Activated CD8-positive, alpha-beta T cell treated with anti-CD3 and anti-CD28 coated beads, Interleukin-2, amount 10 ng/mL, durations not matched to agents 7 days and 5 days (primary cell): Measurements from ENCODE around the gene CHMP4B. TPM values are rescaled to one million over a fixed set of nuclear protein-coding genes. Genes with fewer than 3 reads are reported as not detected.

Source experiments
- ATAC-seq: fragments of 150-1000 bp; cut with Tn5 transposase; one replicate; pipeline ENCODE4 v1.10.0; 2021; ENCODE audit warnings: moderate library complexity
- CTCF ChIA-PET: fragments of 350-600 bp; sonication (Branson Sonifier 250); formaldehyde crosslinking; loops from one replicate; lab custom pipeline; 2021; ENCODE audit warnings: antibody characterized with exemption; lab: Charles Lee
- POLR2A ChIA-PET: fragments of 350-600 bp; sonication (Branson Sonifier 250); formaldehyde crosslinking; loops from one replicate; lab custom pipeline; 2021; ENCODE audit warnings: antibody characterized with exemption; lab: Charles Lee
- DNase-seq: peaks from one replicate; pipeline ENCODE4 v3.0.0-alpha.2; 2020
- H3K27ac Mint-ChIP-seq: one replicate; pipeline ENCODE4 v1.8.0; 2021; ENCODE audit warnings: mild to moderate bottlenecking, mixed read lengths
- H3K27me3 Mint-ChIP-seq: one replicate; pipeline ENCODE4 v1.8.0; 2021; ENCODE audit warnings: low read depth, mixed read lengths
- H3K36me3 Mint-ChIP-seq: one replicate; pipeline ENCODE4 v1.8.0; 2021; ENCODE audit warnings: low read depth, mixed read lengths
- H3K4me1 Mint-ChIP-seq: one replicate; pipeline ENCODE4 v1.8.0; 2021; ENCODE audit warnings: low read depth, mixed read lengths
- H3K4me3 Mint-ChIP-seq: one replicate; pipeline ENCODE4 v1.8.0; 2021; ENCODE audit warnings: mild to moderate bottlenecking, mixed read lengths
- H3K9me3 Mint-ChIP-seq: one replicate; pipeline ENCODE4 v1.8.0; 2022; ENCODE audit warnings: mixed read lengths; ENCODE audit not compliant: insufficient read depth
- total RNA-seq, 2 experiments: library from RNA; stranded (reverse); gene quantifications; one replicate each; pipeline ENCODE4 v1.2.3, GENCODE V29; 2021

Gene CHMP4B
- total RNA-seq, 2 experiments from 2014 or later = 86.7 to 93.2 TPM

DNA sequence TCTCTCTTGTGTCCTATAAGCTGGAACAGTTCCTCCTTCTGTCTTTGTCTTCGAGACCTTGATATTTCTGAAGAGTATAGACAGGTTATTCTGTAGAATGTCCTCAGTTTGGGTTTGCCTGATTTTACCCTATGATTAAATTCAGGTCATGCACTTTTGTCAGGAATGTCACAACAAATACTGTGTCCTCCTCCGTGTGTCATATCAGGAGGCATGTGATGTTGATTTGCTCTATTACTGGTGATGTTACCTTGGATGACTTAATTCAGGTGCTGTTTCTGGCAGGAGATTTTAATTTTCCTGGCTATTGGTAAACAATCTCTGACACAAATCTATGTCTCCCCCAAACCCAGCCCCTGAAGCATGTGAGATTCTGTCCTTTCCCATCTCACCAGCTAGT lies 33.3 kb upstream of the CHMP4B start:
- DNase-seq (no peak), ATAC-seq (no peak)
- Mint-ChIP-seq H3K9me3 (no peaks in the 10 kb centered on the region), H3K4me3 (no peak overlapping the region), H3K36me3 (peaks cover 9% of the 10 kb centered on the region), H3K4me1 (peaks cover 17% of the 10 kb centered on the region), H3K27me3 (no peaks in the 10 kb centered on the region), H3K27ac (no peak overlapping the region)
- CTCF ChIA-PET = interaction anchor here (2.4 kb wide), 1 partner anchor 15 kb away, joined by 14 read pairs; no protein-coding TSS in a partner anchor
- POLR2A ChIA-PET = no interaction called here

DNA sequence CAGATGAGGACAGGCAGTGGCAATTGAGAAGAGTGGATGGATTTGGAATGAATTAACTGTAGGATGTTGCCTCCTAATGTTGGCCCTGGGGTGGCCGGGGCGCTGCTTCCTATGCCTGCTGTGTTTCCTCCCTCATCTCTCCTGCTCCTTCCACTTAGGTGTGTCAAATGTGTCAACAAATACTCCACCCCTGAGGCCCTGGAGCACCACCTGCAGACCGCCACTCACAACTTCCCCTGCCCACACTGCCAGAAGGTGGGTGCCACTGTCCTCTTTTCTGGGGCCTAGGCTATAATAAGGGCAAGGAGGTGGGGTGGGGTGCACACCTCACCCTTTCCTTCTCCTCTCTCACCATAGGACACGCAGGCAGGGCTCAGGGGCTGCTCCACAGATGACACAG lies 30.0 kb upstream of the CHMP4B start:
- POLR2A ChIA-PET = no interaction called here
- CTCF ChIA-PET = no interaction called here
- Mint-ChIP-seq H3K27me3 (no peaks in the 10 kb centered on the region), H3K4me3 (no peak overlapping the region), H3K36me3 (peaks cover 6% of the 10 kb centered on the region), H3K9me3 (no peaks in the 10 kb centered on the region), H3K4me1 (peaks cover 20% of the 10 kb centered on the region), H3K27ac (peak overlapping the region; percentile 46)
- ATAC-seq = no peak
- no peak for DNase-seq

DNA sequence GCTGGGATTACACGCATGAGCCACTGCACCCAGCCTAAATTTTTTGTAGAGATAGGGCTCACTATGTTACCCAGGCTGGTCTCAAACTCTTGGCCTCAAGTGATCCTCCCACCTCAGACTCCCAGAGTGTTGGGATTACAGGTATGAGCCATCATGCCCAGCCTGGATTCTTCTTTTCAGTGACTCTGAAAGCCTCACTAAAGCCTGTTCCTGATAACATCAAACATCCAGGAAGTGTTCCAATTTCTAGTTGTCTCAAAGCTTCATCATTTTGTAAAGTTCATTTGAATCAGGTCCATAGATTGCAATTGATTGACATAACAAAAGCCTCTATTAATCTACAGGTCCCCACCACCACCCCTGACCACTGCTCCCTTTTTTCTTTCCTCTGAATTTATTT lies 29.2 kb upstream of the CHMP4B start:
- Mint-ChIP-seq H3K36me3 (peaks cover 6% of the 10 kb centered on the region), H3K9me3 (no peaks in the 10 kb centered on the region), H3K4me1 (peaks cover 24% of the 10 kb centered on the region), H3K27me3 (no peaks in the 10 kb centered on the region), H3K27ac (peak overlapping the region; percentile 1), H3K4me3 (no peak overlapping the region)
- ATAC-seq (no peak), DNase-seq (no peak)
- ChIA-PET POLR2A (no interaction called here), CTCF (interaction anchor here (2.0 kb wide), 1 partner anchor 10 kb away, joined by 9 read pairs; no protein-coding TSS in a partner anchor)

DNA sequence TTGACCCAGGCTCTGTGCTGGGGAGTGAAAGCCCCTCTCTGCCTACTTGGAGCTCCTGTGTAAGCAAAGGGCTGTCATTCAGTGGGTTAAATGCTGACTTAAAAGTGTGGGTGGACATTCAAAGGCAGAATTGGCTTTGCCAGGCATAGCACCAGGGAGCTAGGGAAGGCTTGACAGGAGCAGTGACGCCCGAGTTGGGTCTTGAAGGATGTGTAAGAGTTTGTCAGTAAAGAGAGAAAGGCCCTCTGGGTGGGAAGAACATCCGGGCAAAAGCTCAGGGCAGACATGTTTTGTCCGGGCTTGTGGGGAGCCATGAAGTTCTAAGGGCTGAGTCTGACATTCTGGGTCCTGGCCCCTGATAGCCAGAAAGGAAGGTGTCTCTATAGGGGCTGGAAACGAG lies 27.9 kb upstream of the CHMP4B start:
- ChIA-PET POLR2A (no interaction called here), CTCF (interaction anchor here (1.1 to 2.0 kb wide), 2 partner anchors 9 to 529 kb away, joined by 4 to 9 read pairs; no protein-coding TSS in a partner anchor)
- Mint-ChIP-seq H3K27ac (no peak overlapping the region), H3K4me1 (peaks cover 35% of the 10 kb centered on the region), H3K4me3 (no peak overlapping the region), H3K9me3 (no peaks in the 10 kb centered on the region), H3K36me3 (peaks cover 6% of the 10 kb centered on the region), H3K27me3 (no peaks in the 10 kb centered on the region)
- no peak for ATAC-seq
- DNase-seq = no peak

DNA sequence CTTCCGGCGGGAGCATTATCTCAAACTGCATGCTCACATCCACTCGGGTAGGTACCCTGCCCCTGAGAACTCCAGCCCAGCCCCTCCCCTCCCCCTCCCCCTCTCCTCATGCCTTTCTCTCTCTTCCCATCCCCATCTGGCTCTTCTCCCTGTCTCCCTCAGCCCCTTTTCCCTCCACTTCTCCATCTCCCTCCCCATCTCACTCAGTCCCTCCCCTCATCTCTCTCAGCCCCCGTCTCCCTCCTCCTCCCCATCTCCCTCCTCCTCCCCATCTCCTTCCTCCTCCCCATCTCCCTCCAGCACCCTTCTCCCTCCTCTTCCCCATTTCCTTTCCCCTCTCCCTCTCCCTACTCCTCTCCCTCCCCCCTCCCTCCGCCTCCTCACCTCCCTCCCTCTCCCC lies 27.3 kb upstream of the CHMP4B start:
- no peaks in the 10 kb centered on the region for H3K27me3 Mint-ChIP-seq
- H3K9me3 Mint-ChIP-seq = no peaks in the 10 kb centered on the region
- ChIA-PET CTCF (no interaction called here), POLR2A (no interaction called here)
- no peak for DNase-seq
- no peak overlapping the region for H3K4me3 Mint-ChIP-seq
- peaks cover 32% of the 10 kb centered on the region for H3K4me1 Mint-ChIP-seq
- no peak overlapping the region for H3K27ac Mint-ChIP-seq
- H3K36me3 Mint-ChIP-seq = peaks cover 5% of the 10 kb centered on the region
- ATAC-seq = no peak

DNA sequence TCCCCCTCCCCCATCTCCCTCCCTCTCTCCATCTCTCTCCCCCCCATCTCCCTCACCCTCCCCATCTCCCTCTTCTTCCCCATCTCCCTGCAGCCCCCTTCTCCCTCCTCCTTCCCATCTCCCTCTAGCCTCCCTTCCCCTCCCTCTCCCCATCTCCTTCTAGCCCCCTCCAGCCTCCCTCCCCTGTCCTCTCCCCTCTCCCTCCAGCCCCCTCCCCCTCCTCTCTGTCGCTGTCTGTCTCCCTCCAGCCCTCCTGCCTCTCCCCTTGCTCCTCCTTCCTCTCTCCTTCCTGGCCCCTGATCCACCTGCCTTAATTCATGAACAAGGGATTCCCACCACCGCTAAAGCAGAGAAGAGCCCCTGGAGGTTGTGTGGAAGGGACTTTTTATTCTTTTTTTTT lies 26.9 kb upstream of the CHMP4B start:
- DNase-seq (no peak), ATAC-seq (no peak)
- Mint-ChIP-seq H3K4me1 (peaks cover 28% of the 10 kb centered on the region), H3K27me3 (no peaks in the 10 kb centered on the region), H3K4me3 (no peak overlapping the region), H3K36me3 (peaks cover 2% of the 10 kb centered on the region), H3K9me3 (no peaks in the 10 kb centered on the region), H3K27ac (no peak overlapping the region)
- POLR2A ChIA-PET = no interaction called here
- CTCF ChIA-PET = no interaction called here

DNA sequence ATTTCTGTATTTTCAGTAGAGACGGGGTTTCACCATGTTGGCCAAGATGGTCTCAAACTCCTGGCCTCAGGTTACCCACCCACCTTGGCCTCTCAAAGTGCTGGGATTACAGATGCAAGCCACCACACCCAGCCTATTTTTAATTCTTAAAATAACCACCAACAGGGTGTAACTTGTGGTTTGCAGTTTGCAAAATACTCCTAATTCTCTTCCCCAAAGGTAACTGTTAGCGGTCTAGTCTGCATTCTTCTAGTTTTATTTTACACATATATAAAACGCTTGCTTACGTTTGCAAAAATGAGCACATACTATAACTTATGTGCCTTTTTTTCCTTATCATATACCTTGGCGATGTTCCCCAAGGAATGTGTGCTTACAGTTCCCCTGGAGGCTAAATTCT lies 25.6 kb upstream of the CHMP4B start:
- ChIA-PET CTCF (no interaction called here), POLR2A (no interaction called here)
- Mint-ChIP-seq H3K4me3 (no peak overlapping the region), H3K27me3 (no peaks in the 10 kb centered on the region), H3K27ac (peak overlapping the region; percentile 52), H3K36me3 (peaks cover 2% of the 10 kb centered on the region), H3K4me1 (peaks cover 24% of the 10 kb centered on the region), H3K9me3 (no peaks in the 10 kb centered on the region)
- DNase-seq (no peak), ATAC-seq (no peak)

DNA sequence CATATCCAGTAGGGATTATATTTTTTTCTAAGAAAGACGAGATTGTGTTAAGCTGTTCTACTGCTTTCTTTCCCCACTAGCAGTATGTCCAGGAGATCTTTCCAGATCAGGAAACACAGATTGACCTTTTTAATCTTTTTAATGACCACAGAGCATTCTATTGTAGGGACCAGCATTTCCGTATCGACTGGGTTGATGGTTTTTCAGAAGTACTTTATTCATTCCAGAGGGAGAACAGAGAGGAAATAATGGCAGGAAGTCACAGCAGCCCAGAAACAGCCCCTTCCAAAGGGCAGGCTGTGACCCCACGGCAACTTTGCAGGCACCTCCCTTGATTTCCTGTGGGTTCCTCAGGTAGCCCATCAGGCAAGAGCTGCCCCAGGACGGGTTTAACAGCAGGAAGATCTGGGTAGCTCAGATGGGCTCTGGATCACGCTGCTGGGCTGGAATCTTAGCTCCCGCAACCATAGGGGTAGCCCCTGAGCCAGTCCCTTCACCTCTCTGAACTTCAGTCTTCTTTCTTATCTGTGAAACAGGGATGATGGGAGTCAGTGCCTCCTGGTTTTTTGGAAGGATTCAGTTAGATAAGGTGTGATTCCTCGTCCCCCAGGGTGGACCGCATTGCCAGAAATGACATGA lies 23.8 kb upstream of the CHMP4B start:
- CTCF ChIA-PET = interaction anchor here (0.6 to 1.0 kb wide), 2 partner anchors 127 to 132 kb away, joined by 3 read pairs; no protein-coding TSS in a partner anchor
- POLR2A ChIA-PET = no interaction called here

DNA sequence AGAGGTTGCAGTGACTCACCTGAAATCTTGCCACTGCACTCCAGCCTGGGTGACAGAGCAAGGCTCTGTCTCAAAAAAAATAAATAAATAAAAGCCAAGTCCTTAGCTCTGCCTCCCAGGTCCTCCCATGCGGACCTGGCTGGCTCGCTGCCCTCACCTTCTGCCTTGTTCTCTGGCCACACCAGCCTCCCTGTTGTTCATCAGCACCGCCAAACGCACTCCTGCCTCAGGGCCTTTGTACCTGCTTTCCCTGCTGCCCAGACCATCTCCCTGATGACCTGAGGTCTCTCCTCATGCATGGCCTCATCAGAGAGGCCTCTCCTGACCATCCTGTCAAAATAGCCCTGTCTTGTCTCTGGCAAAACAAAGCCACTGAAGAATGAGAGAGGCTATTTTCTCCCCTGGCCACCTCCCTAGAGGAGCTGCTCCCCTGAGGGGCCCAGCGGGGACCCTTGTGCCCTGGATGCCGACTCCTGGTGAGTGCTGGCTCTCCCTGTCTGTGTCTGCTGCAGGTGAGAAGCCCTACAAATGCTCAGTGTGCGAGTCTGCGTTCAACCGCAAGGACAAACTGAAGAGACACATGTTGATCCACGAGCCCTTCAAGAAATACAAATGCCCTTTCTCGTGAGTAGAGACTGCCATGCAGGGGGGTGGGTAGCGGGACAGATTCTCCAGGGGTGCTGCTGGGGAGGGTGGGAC lies 22.6 kb upstream of the CHMP4B start:
- Mint-ChIP-seq H3K36me3 (no peaks in the 10 kb centered on the region), H3K4me3 (no peak overlapping the region), H3K9me3 (no peaks in the 10 kb centered on the region), H3K27ac (peak overlapping the region; percentile 74), H3K4me1 (peaks cover 32% of the 10 kb centered on the region), H3K27me3 (no peaks in the 10 kb centered on the region)
- DNase-seq (no peak), ATAC-seq (no peak)
- POLR2A ChIA-PET = no interaction called here
- CTCF ChIA-PET = no interaction called here

More for the DNA sequence above, 23.8 kb upstream of the CHMP4B start:
- H3K27me3 Mint-ChIP-seq = no peaks in the 10 kb centered on the region
- H3K4me3 Mint-ChIP-seq = no peak overlapping the region
- peaks cover 23% of the 10 kb centered on the region for H3K4me1 Mint-ChIP-seq
- DNase-seq (no peak), ATAC-seq (peak; percentile 27)
- no peaks in the 10 kb centered on the region for H3K36me3 Mint-ChIP-seq
- H3K9me3 Mint-ChIP-seq = no peaks in the 10 kb centered on the region
- H3K27ac Mint-ChIP-seq = peak overlapping the region; percentile 60

DNA sequence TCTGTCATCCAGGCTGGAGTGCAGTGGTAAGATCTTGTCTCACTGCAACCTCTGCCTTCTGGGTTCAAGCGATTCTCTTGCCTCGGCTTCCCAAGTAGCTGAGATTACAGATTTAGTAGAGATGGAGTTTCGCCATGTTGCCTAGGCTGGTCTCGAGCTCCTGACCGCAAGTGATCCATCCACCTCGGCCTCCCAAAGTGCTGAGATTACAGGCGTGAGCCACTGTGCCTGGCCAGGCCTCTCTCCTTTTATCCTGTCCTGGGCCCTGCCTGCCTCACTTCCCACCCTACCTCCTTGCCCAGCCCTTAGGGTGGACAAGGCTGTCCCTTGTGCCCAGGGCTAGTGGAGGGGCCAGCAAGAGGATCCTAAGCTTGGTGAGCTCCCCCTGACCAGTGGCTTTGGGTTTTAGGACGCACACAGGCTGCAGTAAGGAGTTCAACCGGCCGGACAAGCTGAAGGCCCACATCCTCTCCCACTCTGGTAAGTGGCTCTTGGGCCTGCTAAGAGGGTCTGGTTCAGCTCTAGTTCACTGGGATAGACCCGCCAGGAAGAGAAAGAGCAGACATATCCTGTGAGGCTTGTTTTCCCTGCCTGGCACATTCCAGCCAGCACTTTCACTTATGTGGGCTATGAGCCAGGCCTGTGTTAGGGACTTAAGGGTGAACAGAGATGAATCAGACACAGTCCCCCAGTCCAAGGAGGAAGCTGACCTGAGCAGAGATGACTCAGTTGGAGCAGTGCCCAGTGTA lies 21.9 kb upstream of the CHMP4B start:
- H3K9me3 Mint-ChIP-seq = no peaks in the 10 kb centered on the region
- H3K27me3 Mint-ChIP-seq = no peaks in the 10 kb centered on the region
- peak overlapping the region; percentile 57 for H3K27ac Mint-ChIP-seq
- ChIA-PET CTCF (interaction anchor here (1.3 kb wide), 1 partner anchor 125 kb away, joined by 4 read pairs; no protein-coding TSS in a partner anchor), POLR2A (no interaction called here)
- no peak overlapping the region for H3K4me3 Mint-ChIP-seq
- peaks cover 34% of the 10 kb centered on the region for H3K4me1 Mint-ChIP-seq
- ATAC-seq = no peak
- DNase-seq = no peak
- no peaks in the 10 kb centered on the region for H3K36me3 Mint-ChIP-seq

DNA sequence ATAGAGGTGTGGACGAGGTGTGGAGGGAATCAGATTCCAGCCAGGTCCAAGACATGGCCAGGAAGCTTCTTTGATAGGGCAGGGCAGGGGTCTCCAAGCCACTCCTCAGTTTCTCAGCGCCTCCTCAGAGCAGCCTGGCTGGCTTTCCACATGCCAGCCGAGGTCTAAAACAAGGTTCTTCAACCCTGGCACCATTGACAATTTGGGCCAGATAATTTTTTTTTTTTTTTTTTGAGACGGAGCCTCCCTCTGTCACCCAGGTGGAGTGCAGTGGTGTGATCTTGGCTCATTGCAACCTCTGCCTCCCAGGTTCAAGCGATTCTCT lies 21.3 kb upstream of the CHMP4B start:
- ATAC-seq (no peak), DNase-seq (no peak)
- no peaks in the 10 kb centered on the region for H3K27me3 Mint-ChIP-seq
- ChIA-PET POLR2A (no interaction called here), CTCF (interaction anchor here (1.3 kb wide), 1 partner anchor 125 kb away, joined by 4 read pairs; no protein-coding TSS in a partner anchor)
- H3K4me3 Mint-ChIP-seq = no peak overlapping the region
- H3K27ac Mint-ChIP-seq = peak overlapping the region; percentile 57
- no peaks in the 10 kb centered on the region for H3K9me3 Mint-ChIP-seq
- peaks cover 34% of the 10 kb centered on the region for H3K4me1 Mint-ChIP-seq
- H3K36me3 Mint-ChIP-seq = no peaks in the 10 kb centered on the region

DNA sequence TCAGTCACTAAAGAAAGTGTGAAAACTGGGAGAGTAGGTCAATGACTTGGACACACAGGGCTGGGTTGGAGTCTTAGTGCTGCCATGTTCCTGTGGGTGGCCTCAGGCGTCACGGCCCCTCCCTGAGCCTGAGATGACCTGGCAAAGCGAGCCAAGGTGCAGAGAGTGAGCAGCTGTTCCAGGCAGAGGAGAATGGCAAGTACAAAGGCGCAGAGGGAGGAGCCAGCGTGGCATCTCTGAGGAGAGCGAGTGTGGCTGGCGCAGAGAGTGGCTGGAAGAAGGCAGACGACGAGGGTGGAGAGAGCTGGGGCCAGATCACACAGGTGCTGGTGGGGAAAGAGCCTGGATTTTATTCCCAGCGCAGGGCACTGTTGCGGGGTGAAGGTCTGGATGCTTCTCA lies 20.6 kb upstream of the CHMP4B start:
- POLR2A ChIA-PET = no interaction called here
- Mint-ChIP-seq H3K9me3 (no peaks in the 10 kb centered on the region), H3K36me3 (no peaks in the 10 kb centered on the region), H3K4me1 (peaks cover 32% of the 10 kb centered on the region), H3K27me3 (no peaks in the 10 kb centered on the region), H3K27ac (no peak overlapping the region), H3K4me3 (no peak overlapping the region)
- no peak for ATAC-seq
- CTCF ChIA-PET = interaction anchor here (1.4 to 3.9 kb wide), 3 partner anchors 12 to 124 kb away, joined by 4 to 14 read pairs (median 12); no protein-coding TSS in a partner anchor
- no peak for DNase-seq
